Activated T-helper 17 cell treated with anti-CD3 and anti-CD28 coated beads, Interleukin-2, amount 50 U/mL, for 72 hours (primary cell): ENCODE data around the gene LNPEP. TPM values are rescaled to one million over a fixed set of nuclear protein-coding genes. Genes with fewer than 3 reads are reported as not detected.
"Not testable (repeated sequence)": the region's sequence is repeated elsewhere in the genome, so short reads cannot be mapped to it uniquely, and the experiment has no call there.

Experiments
- ATAC-seq: fragments of 150-1000 bp; cut with Tn5 transposase; replicated peaks from 2 replicates; pipeline ENCODE4 v1.10.0; 2021; ENCODE audit warnings: mild to moderate bottlenecking, moderate library complexity
- H3K27ac Mint-ChIP-seq: one replicate; pipeline ENCODE4 v1.8.0; 2022; ENCODE audit warnings: mixed read lengths
- H3K27me3 Mint-ChIP-seq: one replicate; pipeline ENCODE4 v1.8.0; 2022; ENCODE audit warnings: mixed read lengths
- H3K36me3 Mint-ChIP-seq: one replicate; pipeline ENCODE4 v1.8.0; 2022; ENCODE audit warnings: low read depth, mild to moderate bottlenecking, mixed read lengths
- H3K4me1 Mint-ChIP-seq: one replicate; pipeline ENCODE4 v1.8.0; 2022; ENCODE audit warnings: mixed read lengths
- H3K4me3 Mint-ChIP-seq: one replicate; pipeline ENCODE4 v1.8.0; 2022; ENCODE audit warnings: mild to moderate bottlenecking, mixed read lengths
- H3K9me3 Mint-ChIP-seq: one replicate; pipeline ENCODE4 v1.8.0; 2022; ENCODE audit warnings: mixed read lengths
- total RNA-seq, 2 donors: library from RNA; stranded (reverse); gene quantifications; one replicate each; pipeline ENCODE4 v1.2.3, GENCODE V29; 2022

Gene LNPEP
- total RNA-seq, 2 donors from 2014 or later, result 45.0 to 52.7 TPM

DNA sequence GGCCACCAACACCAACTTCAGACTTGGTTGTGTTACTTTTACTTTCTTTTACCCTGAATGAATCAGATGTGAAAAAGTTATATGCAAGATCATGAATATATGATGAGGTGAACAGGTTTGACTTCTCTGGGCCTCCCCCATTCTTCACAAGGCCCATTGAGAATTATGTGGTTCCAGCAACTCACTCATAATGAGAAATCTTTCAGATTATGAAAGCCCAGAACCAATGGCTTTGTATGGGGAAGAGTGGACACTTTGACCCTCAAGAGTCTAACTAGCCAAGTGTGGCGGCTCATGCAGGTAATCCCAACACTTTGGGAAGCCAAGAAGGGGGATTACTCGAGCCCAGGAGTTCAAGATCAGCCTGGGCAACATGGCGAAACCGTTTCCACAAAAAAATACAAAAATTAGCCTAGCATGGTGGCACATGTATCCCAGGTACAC lies 16.1 kb upstream of the LNPEP start:
- peak; percentile 97 for ATAC-seq
- H3K4me3 Mint-ChIP-seq, result no peak overlapping the region
- no peaks in the 10 kb centered on the region for H3K27me3 Mint-ChIP-seq
- H3K4me1 Mint-ChIP-seq, result peaks cover 5% of the 10 kb centered on the region
- no peak overlapping the region for H3K27ac Mint-ChIP-seq
- peaks cover 63% of the 10 kb centered on the region for H3K36me3 Mint-ChIP-seq
- no peaks in the 10 kb centered on the region for H3K9me3 Mint-ChIP-seq

DNA sequence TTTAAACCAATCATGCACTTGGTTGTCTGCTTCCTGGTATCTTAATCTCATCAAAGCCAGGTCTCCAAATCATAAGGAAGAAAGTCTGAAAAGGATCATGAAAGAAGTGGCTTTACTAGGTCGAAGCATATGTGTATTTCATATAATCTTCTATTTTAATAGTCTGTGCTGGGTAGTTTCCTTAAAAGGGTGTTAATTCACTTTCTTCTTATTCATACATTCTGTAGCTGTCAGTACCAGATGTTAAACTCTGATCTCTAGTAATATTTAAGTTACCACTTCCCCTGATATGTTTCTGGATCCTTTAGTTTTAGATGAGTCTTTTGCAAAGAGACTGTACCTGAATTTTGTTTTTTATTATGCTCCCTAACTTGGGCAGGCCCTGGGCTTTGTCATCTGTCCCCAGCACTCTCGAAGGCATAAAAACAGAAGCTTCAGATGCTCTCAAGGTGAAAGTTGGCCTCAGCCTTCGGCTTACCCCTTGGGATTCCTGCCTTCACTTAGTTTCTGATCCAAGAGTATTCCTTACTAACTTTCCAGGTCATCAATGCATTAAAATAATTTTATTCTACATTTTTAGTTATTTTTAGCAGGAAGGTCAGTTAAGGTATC lies 15.0 kb upstream of the LNPEP start:
- ATAC-seq, result no peak
- peak overlapping the region; percentile 6 for H3K4me3 Mint-ChIP-seq
- H3K9me3 Mint-ChIP-seq, result no peaks in the 10 kb centered on the region
- H3K27ac Mint-ChIP-seq, result no peak overlapping the region
- H3K36me3 Mint-ChIP-seq, result peaks cover 56% of the 10 kb centered on the region
- H3K4me1 Mint-ChIP-seq, result peaks cover 5% of the 10 kb centered on the region
- H3K27me3 Mint-ChIP-seq, result no peaks in the 10 kb centered on the region

DNA sequence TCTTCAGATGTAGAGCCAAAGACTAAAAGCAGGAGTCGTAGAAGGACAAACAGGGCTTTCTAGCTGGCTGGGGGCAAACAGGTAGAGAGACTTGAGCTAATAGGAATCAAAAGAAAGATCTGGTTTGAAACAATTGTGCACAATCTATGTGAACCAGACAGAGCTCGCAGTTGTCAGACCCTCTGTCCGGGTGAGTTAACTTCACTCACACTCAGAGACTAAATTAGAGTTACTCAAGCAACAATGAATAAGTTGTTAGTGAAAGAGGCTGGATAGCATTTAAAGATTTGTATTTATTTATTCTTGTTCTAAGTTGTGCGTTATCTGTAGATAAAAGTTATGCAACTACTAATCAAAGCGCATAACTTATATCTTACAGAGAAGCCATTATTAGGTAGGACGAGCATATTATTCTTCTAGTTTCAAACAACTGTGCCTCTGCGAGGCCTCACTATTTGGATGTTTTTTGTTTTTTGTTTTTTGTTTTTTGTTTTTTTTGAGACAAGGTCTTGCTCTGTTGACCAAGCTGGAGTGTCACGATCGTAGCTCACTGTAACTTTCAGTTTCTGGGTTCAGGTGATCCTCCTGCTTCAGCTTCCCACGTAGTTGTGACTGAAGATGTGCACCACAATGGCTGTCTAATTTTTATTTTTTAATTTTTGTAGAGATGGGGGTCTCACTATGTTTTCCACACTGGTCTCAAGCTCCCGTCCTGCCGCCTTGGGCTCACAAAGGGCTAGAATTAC lies 13.2 kb upstream of the LNPEP start:
- H3K4me3 Mint-ChIP-seq, result no peak overlapping the region
- H3K27me3 Mint-ChIP-seq, result no peaks in the 10 kb centered on the region
- H3K27ac Mint-ChIP-seq, result no peak overlapping the region
- H3K4me1 Mint-ChIP-seq, result peaks cover 5% of the 10 kb centered on the region
- peaks cover 38% of the 10 kb centered on the region for H3K36me3 Mint-ChIP-seq
- H3K9me3 Mint-ChIP-seq, result no peaks in the 10 kb centered on the region
- ATAC-seq, result no peak

- no peak for ATAC-seq
- no peaks in the 10 kb centered on the region for H3K9me3 Mint-ChIP-seq
- H3K4me3 Mint-ChIP-seq, result no peak overlapping the region
- peak overlapping the region; percentile 28 for H3K27ac Mint-ChIP-seq
- H3K36me3 Mint-ChIP-seq, result peaks cover 24% of the 10 kb centered on the region
- peaks cover 9% of the 10 kb centered on the region for H3K4me1 Mint-ChIP-seq
- H3K27me3 Mint-ChIP-seq, result no peaks in the 10 kb centered on the region
These were observed 11.8 kb upstream of the LNPEP start for GRCh38 chr5:96924016-96924443.

- Mint-ChIP-seq H3K4me1 (peaks cover 16% of the 10 kb centered on the region), H3K27ac (no peak overlapping the region), H3K27me3 (no peaks in the 10 kb centered on the region), H3K9me3 (no peaks in the 10 kb centered on the region), H3K36me3 (peaks cover 10% of the 10 kb centered on the region), H3K4me3 (no peak overlapping the region)
- ATAC-seq, result no peak
These were observed 9.6 kb upstream of the LNPEP start for GRCh38 chr5:96926276-96926675.

GRCh38 chr5:96927008-96927407 lies 8.9 kb upstream of the LNPEP start:
- Mint-ChIP-seq H3K4me3 (no peak overlapping the region), H3K27ac (no peak overlapping the region), H3K4me1 (peaks cover 20% of the 10 kb centered on the region), H3K27me3 (no peaks in the 10 kb centered on the region), H3K36me3 (peaks cover 6% of the 10 kb centered on the region), H3K9me3 (no peaks in the 10 kb centered on the region)
- no peak for ATAC-seq

- Mint-ChIP-seq H3K4me1 (peaks cover 26% of the 10 kb centered on the region), H3K27ac (no peak overlapping the region), H3K27me3 (no peaks in the 10 kb centered on the region), H3K9me3 (no peaks in the 10 kb centered on the region), H3K4me3 (no peak overlapping the region), H3K36me3 (no peaks in the 10 kb centered on the region)
- no peak for ATAC-seq
These were observed 6.8 kb upstream of the LNPEP start for GRCh38 chr5:96928931-96929708.

DNA sequence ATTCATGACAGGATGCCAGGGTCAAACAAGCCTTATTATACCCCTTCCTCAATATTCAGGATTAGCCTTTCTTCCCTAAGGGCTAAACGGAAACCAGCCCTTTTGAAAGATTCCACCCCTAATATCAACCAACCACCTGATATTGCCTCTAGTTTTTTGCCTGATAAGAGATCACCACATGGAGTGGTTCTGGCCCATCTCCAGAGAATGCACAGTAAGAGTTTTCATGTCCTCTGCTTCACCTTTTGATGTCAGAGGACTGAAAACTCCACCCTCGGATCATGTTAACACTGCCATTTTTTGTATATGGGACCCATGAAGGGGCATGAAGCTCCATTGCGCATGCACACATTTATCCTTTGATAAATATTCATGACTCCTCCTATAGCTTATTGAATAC lies 5.8 kb upstream of the LNPEP start:
- Mint-ChIP-seq H3K27me3 (no peaks in the 10 kb centered on the region), H3K9me3 (no peaks in the 10 kb centered on the region), H3K36me3 (no peaks in the 10 kb centered on the region), H3K4me1 (peaks cover 26% of the 10 kb centered on the region), H3K27ac (no peak overlapping the region), H3K4me3 (no peak overlapping the region)
- ATAC-seq, result no peak

DNA sequence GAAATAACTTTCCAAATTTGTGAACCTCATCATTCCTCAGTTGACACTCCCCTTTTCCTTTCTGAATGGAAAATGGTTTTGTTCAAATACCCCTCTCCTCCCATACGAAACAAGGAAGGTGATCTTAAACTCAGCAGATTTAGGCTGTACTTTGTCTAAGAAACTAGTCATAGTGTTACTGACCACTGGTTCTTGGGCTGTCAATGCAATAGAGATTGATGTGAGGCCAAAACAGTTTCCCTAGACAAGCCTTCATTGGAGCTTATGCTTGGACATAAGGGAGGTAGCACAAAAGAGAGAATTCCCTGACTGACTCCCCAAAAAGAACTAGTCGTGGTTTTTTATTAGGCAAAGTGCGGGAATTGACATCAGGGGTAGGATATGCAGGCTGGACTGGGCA lies 5.3 kb upstream of the LNPEP start:
- Mint-ChIP-seq H3K9me3 (no peaks in the 10 kb centered on the region), H3K27me3 (no peaks in the 10 kb centered on the region), H3K4me3 (no peak overlapping the region), H3K4me1 (peaks cover 26% of the 10 kb centered on the region), H3K27ac (no peak overlapping the region), H3K36me3 (peaks cover 5% of the 10 kb centered on the region)
- no peak for ATAC-seq

DNA sequence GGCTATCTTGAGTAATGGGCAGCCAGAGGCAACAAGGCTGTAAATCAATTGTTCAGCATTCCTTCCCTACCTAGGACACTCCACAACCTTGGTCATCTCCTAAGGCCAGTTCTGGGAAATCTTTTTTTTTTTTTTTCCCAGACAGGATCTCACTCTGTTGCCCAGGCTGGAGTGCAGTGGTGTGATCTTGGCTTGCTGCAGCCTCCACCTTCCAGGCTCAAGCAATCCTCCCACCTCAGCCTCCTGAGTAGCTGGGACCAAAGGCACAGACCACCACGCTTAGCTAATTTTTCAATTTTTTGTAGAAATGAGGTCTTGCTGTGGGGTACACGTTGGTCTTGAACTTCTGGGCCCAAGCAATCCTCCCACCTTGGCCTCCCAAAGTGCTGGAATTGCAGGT lies 4.8 kb upstream of the LNPEP start:
- peak overlapping the region; percentile 33 for H3K4me3 Mint-ChIP-seq
- H3K9me3 Mint-ChIP-seq, H3K36me3 Mint-ChIP-seq, ATAC-seq, H3K27ac Mint-ChIP-seq, H3K27me3 Mint-ChIP-seq: not testable (repeated sequence)
- peaks cover 26% of the 10 kb centered on the region for H3K4me1 Mint-ChIP-seq

GRCh38 chr5:96931605-96932004 lies 4.3 kb upstream of the LNPEP start:
- Mint-ChIP-seq H3K4me3 (peak overlapping the region; percentile 95), H3K4me1 (peaks cover 26% of the 10 kb centered on the region), H3K27me3 (no peaks in the 10 kb centered on the region), H3K9me3 (no peaks in the 10 kb centered on the region), H3K27ac (no peak overlapping the region), H3K36me3 (peaks cover 11% of the 10 kb centered on the region)
- no peak for ATAC-seq

DNA sequence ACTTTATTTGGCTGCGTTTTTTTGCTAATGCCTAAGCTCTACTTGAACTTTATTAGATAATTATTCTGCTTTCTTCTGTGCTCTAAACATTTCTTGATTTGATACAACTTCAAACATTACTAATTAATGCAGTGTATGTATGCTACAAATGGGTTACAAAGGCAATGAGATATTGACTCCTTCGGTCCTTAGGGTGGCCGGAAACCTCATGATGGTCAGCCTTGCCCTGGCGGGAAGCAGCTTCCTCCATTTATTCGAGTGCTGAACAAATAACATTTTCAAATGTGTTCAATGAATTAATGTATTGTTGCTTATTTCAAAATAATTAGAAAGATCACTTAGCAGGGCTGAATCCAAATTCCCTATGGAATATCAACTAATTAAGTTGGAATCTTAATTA lies 3.9 kb upstream of the LNPEP start:
- no peak for ATAC-seq
- Mint-ChIP-seq H3K27ac (no peak overlapping the region), H3K36me3 (peaks cover 15% of the 10 kb centered on the region), H3K4me3 (peak overlapping the region; percentile 95), H3K27me3 (no peaks in the 10 kb centered on the region), H3K9me3 (no peaks in the 10 kb centered on the region), H3K4me1 (peaks cover 29% of the 10 kb centered on the region)

DNA sequence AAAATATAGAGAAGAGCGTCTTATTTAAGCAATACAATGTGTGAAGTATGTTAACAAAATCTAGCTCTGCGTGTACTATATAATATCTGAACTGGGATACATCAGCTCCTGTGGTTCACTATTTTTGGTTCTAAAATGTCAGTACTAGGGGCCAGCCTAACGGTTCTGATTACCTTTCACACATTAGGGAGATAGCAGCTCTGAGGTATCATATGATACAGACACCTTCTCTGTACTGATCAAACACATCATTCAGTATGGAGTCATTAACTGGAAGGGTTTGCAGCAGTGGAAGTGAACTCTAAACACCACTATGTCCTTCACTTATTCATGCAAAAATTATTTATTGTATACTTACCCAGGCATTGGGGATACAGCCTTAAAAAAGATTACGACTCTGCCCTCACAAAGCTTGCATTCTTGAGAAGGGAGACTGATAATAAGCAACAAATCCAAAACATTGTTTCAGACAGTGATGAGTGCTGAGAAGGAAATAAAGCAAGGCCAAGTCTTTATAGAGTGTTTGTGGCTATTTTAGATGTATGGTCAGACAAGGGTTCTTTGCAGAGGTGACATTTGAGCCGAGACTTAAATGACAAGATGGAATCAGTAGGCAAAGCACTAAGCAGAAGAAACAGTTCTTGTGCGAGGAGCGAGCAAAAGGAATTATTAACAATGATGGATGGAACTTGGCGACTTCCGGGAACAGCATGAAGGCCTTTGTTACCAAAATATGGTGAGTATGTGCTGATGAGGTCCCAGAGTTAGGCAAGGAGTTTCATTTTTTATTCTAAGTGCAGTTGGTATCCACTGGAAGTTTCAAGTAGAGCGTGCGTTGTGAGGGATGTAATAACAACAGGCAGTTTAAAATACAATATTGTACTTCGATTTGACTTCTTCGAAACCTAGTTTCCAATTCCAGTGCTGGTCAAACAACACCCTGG lies 1.8 kb upstream of the LNPEP start:
- Mint-ChIP-seq H3K9me3 (no peaks in the 10 kb centered on the region), H3K36me3 (peaks cover 34% of the 10 kb centered on the region), H3K4me3 (peak overlapping the region; percentile 95), H3K4me1 (peaks cover 43% of the 10 kb centered on the region), H3K27ac (peak overlapping the region; percentile 94), H3K27me3 (no peaks in the 10 kb centered on the region)
- ATAC-seq, result no peak
